Measurements from ENCODE around the gene SFT2D1.
"Not testable (repeated sequence)": the region's sequence is repeated elsewhere in the genome, so short reads cannot be mapped to it uniquely, and the experiment has no call there.

Gene SFT2D1

DNA sequence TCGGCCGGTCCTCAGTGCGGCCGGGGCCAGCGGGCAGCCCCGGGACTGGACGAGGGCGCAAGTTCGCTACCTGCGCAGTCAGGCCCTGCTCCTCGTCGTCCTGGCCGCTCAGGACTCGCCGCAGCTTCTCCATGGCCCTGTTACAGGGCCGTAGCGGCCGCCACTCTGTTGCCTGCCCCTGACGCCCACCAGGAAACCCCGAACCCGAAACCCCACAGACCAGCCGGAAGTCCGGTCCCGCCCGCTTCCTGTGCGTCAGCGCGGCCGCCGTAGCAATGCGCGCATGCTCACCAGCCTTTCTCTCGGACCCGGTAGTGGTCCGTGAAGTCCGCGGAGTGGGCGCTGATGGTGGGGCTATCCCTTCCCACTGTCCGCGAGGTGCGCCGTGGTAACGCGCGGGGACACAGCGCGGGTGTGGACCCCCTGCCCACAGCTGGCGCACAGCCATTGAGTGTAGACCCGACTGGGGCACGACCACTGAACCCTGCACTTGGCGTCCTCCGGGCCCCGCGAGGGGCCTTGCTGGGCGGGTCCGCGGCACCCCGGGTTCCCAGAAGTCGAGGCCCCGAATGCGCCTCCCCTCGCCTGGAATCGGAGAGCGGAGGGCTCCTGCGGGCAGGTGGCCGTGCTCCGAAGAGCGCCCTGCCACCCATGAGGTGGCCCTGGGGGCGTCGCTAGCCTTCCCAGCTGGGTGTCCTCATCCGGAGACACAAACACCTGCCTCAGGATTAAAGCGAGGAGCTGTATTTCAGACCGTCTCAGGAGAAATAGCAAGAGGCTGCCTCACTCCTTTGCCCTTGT lies at the start of gene SFT2D1:
TSS of gene SFT2D1 (minus strand) at position 197 of the 801 bp plus-strand sequence. CDS start at position 133, 64 bp downstream.
- in situ Hi-C loops (cut with MboI; ENCODE audit: low sequenced_read_pairs), result no loop called here

GRCh38 chr6:166389119-166389518 lies 46.8 kb upstream of the SFT2D1 start:
- in situ Hi-C loops (cut with MboI; ENCODE audit: low sequenced_read_pairs), result no loop called here

- in situ Hi-C loops (cut with MboI; ENCODE audit: low sequenced_read_pairs), result no loop called here
These were observed 46.1 kb upstream of the SFT2D1 start for GRCh38 chr6:166388290-166389004.

DNA sequence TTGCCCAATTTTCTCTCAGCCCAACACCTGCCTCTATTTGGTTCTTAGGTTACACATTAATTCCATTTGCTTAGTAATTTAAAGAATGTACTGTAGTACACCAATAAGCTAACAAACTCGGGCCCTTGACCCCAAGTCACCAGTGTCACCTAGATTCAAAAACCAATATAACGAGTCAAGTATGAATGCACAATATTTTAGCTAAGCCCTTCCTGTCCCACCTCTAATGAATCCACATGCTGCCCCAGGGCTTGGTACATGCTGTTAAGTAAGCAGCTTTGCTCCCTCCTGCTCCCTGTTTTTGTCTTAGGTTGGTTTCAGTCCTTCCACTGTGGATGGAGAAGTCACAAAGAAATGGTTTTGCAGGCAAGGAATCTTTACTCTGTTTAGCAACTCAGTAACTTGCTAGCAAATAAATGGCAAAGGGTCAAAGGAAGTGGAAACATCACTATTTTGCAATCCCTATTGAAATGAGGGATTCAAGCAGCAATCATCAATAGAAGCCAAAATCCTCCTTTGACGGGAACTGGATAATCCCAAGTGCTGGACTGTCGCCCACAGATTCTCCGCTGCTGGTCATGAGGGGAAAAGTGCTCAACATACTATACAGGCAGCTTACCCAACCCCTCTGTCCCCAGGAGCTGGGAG lies 45.4 kb upstream of the SFT2D1 start:
- in situ Hi-C loops (cut with MboI; ENCODE audit: low sequenced_read_pairs), result no loop called here

- in situ Hi-C loops (cut with MboI; ENCODE audit: low sequenced_read_pairs), result not testable (repeated sequence)
These were observed 44.8 kb upstream of the SFT2D1 start for GRCh38 chr6:166387098-166387497.

- in situ Hi-C loops (cut with MboI; ENCODE audit: low sequenced_read_pairs), result no loop called here
These were observed 43.8 kb upstream of the SFT2D1 start for GRCh38 chr6:166386111-166386510.

GRCh38 chr6:166383802-166384363 lies 41.5 kb upstream of the SFT2D1 start:
- in situ Hi-C loops (cut with MboI; ENCODE audit: low sequenced_read_pairs), result not testable (repeated sequence)

GRCh38 chr6:166382933-166383801 lies 40.8 kb upstream of the SFT2D1 start, which contains the start of gene MPC1:
MPC1 (minus strand) TSS chr6:166382940; CDS start chr6:166382876, 64 bp downstream.
- in situ Hi-C loops (cut with MboI; ENCODE audit: low sequenced_read_pairs), result no loop called here

GRCh38 chr6:166382500-166382932 lies 40.2 kb upstream of the SFT2D1 start:
- in situ Hi-C loops (cut with MboI; ENCODE audit: low sequenced_read_pairs), result no loop called here

DNA sequence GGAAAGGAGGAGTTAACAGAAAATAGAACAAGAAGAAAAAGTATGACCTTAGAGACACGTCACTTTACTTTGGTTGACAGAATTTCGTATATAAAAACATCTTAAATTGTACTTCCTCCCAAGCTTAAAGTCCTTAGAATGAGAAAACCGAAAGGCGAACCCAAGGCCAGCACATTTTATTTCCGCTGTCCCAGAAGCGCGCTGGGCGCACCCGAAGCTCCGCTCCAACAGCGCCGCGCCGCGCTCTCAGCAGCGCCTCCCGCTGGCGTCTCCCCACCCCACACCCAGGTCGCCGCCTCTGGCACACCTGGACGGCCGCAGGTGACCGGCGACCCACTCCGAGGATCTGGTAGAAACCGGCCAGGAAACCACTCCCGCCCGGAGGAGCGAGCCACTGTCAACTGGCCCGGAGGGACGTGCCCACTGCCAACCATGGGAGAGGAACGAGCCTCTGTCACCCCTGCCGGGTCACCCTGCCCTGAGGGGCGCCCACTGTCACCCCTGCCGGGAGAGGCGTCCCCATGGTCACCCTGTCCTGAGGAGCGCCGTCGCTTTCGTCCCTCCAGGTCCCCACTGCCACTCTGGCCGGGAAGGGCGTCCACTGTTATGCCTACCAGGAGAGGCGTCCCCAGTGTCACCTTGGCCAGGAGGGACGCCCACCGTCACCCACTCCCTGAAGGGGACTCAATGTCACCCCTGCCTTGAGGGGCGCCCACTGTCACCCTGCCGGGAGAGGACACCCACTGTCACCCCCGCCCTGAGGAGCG lies 39.6 kb upstream of the SFT2D1 start:
- in situ Hi-C loops (cut with MboI; ENCODE audit: low sequenced_read_pairs), result no loop called here

- in situ Hi-C loops (cut with MboI; ENCODE audit: low sequenced_read_pairs), result no loop called here
These were observed 39.0 kb upstream of the SFT2D1 start for GRCh38 chr6:166381381-166381732.

DNA sequence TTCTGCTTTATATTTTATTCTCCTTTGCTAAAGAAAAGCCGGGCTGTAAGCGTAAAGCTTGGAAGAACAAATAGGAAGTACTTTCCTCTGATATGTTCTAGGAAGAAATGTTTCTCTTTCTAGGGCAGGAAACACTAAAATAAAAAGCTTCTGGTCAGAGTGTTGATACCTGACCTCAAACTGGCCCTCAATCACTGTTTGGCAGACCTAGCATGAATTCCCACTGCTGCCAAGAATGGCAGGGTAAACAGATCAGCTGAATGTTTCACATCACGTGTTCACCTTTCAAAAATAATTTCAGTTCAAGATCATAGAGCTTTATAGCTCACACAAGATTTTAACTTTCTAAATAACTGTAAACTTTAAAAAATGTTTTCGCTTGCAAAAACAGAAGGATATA lies 37.5 kb upstream of the SFT2D1 start:
- in situ Hi-C loops (cut with MboI; ENCODE audit: low sequenced_read_pairs), result no loop called here

DNA sequence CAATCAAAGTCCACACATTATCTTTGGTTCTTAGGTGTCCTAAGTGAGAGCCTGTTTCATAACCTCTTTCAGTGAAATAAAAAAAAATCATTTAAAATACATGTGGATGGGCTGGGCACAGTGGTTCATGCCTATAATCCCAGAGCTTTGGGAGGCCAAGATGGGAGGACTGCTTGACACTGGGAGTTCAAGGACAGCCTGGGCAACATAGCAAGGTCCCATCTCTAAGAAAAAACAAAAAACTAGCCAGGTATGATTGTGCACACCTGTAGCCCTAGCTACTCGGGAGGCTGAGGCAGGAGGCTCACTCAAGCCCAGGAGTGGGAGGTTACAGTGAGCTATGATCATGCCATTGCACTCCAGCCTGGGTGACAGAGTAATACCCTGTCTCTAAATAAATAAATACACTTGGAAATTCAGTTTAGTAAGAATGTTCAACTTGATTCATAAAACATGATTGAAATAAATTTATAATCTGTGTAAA lies 36.8 kb upstream of the SFT2D1 start:
- in situ Hi-C loops (cut with MboI; ENCODE audit: low sequenced_read_pairs), result no loop called here

GRCh38 chr6:166377721-166378120 lies 35.4 kb upstream of the SFT2D1 start:
- in situ Hi-C loops (cut with MboI; ENCODE audit: low sequenced_read_pairs), result no loop called here

GRCh38 chr6:166375013-166375412 lies 32.7 kb upstream of the SFT2D1 start:
- in situ Hi-C loops (cut with MboI; ENCODE audit: low sequenced_read_pairs), result no loop called here

- in situ Hi-C loops (cut with MboI; ENCODE audit: low sequenced_read_pairs), result no loop called here
These were observed 28.1 kb upstream of the SFT2D1 start for GRCh38 chr6:166370489-166370888.

- in situ Hi-C loops (cut with MboI; ENCODE audit: low sequenced_read_pairs), result no loop called here
These were observed 27.4 kb upstream of the SFT2D1 start for GRCh38 chr6:166369782-166370181.

GRCh38 chr6:166366921-166367320 lies 24.6 kb upstream of the SFT2D1 start:
- in situ Hi-C loops (cut with MboI; ENCODE audit: low sequenced_read_pairs), result no loop called here

DNA sequence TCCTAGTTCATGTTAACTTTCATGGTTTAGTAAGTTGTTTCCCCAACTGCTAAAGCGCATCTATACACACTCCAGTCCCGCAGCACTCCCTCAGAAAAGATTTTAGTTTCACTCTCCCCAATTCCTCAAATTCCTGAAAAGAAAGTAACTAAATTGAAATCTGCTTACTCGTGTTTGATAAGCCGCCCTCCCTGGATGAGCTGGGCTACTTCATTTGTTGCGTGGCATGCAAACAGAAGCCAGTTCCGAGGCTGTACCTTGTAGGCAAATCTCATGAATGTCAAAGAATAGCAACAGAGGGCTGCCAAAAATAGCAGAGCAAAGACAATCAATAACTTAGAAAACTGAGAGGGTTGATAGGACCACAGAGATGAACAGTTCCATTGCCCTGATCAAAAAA lies 23.5 kb upstream of the SFT2D1 start:
- in situ Hi-C loops (cut with MboI; ENCODE audit: low sequenced_read_pairs), result no loop called here
